Stimulated activated naive CD8-positive, alpha-beta T cell treated with anti-CD3 and anti-CD28 coated beads, Interleukin-15, Interleukin-2, amounts not matched to agents 100 U/mL and 50 U/mL, for 24 hours (primary cell): ENCODE measurements around the gene NAGK.

Experiments
- ATAC-seq: fragments of 150-1000 bp; cut with Tn5 transposase; one replicate; pipeline ENCODE4 v1.10.0; 2021
- DNase-seq: peaks from one replicate; pipeline ENCODE4 v3.0.0; 2021

The NAGK gene

DNA sequence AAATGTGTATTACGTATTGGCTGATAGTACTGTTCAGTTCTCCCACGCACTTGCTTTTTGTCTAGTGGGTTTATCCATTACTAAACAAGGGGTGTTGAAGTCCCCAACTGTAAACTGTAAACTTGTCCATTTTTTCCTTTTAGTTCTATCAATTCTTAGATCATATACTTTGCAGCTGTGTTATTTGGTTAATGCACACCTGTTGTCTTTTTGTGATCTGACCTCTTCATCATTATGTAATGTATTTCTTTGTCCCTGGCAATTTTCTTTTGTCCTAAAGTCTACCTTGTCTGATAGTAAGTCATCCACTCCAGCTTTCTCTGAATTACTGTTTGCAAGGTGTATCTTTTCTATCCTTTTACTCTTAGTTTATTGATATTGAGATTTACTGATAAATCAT is 39.6 kb downstream of the NAGK start:
- DNase-seq (no peak), ATAC-seq (no peak)

DNA sequence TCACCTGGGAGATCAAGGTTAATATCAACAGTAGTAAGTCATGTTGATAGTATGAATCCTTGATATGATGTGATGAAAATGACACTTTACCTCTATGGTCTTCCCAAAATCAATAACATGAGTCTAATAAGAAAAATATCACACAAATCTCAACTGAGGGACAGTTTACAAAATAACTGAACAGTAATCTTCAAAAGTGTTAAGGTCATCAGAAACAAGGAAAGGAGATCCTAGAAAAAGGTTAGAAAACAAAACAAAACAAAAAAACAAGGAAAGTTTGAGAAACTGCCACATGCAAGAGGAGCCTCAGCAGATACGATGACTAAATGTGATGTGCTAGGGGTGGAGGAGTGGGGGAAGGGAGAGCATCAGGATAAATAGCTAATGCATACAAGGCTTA is 45.4 kb downstream of the NAGK start:
- DNase-seq (no peak), ATAC-seq (no peak)

DNA sequence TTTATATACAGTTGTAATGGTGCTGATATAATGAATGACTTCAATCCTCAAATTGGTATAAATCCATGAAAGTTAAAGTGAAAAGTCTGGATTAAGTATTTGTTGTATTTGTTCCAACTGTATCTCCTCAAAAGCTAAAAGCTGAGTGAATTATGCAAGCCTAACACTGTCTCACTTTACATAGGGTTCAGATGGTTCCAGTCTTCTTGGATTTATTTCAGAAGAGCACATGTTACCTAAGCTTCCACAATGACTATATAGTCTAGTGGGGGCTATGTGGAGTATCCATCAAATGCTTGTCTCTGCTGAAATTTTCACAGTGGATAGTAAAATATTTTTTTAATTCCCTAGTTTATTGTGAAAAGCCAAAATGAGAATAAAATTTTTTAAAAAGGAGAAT is 48.6 kb downstream of the NAGK start:
- DNase-seq (no peak), ATAC-seq (no peak)

DNA sequence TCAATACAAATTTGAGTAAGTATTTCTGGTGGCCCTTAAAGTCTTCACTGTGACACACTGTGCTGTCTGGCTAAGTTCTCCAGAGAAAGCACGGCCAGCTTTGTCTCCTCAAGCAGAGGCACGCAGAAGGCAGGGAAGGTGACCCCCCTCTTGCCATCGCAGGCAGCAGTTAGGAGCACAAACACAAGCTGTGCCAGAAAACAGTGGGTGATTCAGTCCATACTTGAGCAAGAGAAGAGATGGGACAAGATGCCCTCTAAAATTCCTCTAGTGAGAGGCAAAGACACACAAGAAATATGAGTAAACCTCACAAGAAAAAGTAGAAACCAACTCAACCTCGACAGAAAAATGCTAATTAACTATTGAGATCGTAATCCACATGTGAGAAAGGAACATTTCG is 51.7 kb downstream of the NAGK start:
- ATAC-seq (no peak), DNase-seq (no peak)

DNA sequence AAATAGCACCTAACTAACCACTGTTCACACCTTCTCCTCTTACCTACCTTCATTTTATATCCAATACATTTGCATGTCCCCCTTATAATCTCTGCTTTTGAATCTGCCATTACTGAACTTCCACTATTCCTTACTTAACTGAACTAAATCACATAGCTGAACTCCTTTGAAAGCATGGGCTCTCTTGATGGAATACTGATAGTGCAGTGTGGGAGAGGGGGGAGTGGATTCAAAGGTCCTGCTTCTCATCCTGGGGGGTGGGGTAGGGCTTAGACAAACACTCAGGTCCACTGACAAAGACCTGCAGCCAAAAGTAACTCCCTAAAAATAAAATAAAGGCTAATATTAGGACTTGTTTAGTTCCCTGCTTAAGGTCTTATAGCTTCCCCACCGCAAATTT is 53.0 kb downstream of the NAGK start:
- ATAC-seq, result no peak
- no peak for DNase-seq

GRCh38 chr2:71122387-71123298 is 54.2 kb downstream of the NAGK start:
- ATAC-seq (no peak), DNase-seq (no peak)

- DNase-seq (no peak), ATAC-seq (no peak)
These were observed 57.3 kb downstream of the NAGK start for GRCh38 chr2:71125506-71126294.

DNA sequence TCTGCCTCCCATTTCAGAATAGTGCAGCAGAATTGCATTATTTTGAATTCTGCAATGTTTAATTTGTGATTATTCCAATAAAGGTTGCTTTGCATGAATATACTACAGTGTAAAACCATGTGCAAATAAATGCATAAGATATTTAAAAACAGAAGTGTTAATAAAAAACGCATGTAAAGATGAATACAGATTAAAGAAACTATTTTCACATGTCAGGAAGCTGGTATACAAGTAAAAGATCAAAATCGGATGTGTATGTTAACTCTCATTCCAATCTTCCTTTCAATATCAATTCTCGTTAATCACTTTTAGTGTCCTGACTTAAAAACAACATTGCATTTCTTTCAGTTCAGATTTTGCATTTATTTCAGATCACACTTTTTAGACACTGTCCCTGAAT is 58.5 kb downstream of the NAGK start:
- no peak for ATAC-seq
- no peak for DNase-seq
